Keratinocyte (primary cell): ENCODE results near the gene ERBB4. TPM values are rescaled to one million over a fixed set of nuclear protein-coding genes. Genes with fewer than 3 reads are reported as not detected.
A peak's percentile ranks its signal among the peaks of the same experiment; 100 is the strongest.

Experiments used
- DNase-seq: peaks from one replicate; pipeline ENCODE4 v3.0.0-alpha.2; 2011; ENCODE audit warnings: low read depth, missing footprints, low spot score
- FAIRE-seq: peaks from 2 replicates; lab custom pipeline; 2011; peaks lifted over from hg19 to GRCh38; lab: Jason Lieb, UNC
- H2AFZ ChIP-seq: 2 replicates; pipeline ENCODE4 v1.6.0; 2012; ENCODE audit warnings: low read length, control low read depth, inconsistent platforms; ENCODE audit not compliant: control insufficient read depth
- H3K27ac ChIP-seq: 2 replicates; pipeline ENCODE4 v1.5.1; 2011; ENCODE audit warnings: low read length; ENCODE audit not compliant: control insufficient read depth, insufficient read depth
- H3K27me3 ChIP-seq: 3 replicates; pipeline ENCODE4 v1.6.0; 2011; ENCODE audit warnings: low read length; ENCODE audit not compliant: control insufficient read depth, insufficient read depth; ENCODE audit errors: extremely low read depth
- H3K36me3 ChIP-seq, 2 experiments: 2 replicates in 1 of 2; 3 replicates in 1 of 2; pipeline ENCODE4 v1.5.1; 2011; ENCODE audit warnings: low read length in 2 of 2, mild to moderate bottlenecking in 1 of 2; ENCODE audit not compliant: control insufficient read depth in 2 of 2, insufficient read depth in 2 of 2; ENCODE audit errors: extremely low read depth in 1 of 2
- H3K4me1 ChIP-seq: 3 replicates; pipeline ENCODE4 v1.5.1; 2011; ENCODE audit warnings: low read length; ENCODE audit not compliant: control insufficient read depth, insufficient read depth; ENCODE audit errors: extremely low read depth
- H3K4me2 ChIP-seq: 3 replicates; pipeline ENCODE4 v1.6.0; 2011; ENCODE audit warnings: low read depth, low read length; ENCODE audit not compliant: control insufficient read depth, insufficient read depth; ENCODE audit errors: extremely low read depth
- H3K4me3 ChIP-seq, 3 experiments: fragments of 200-600 bp in 1 of 3; sonication (generic) in 1 of 3; 2 replicates in 2 of 3; 3 replicates in 1 of 3; pipeline ENCODE4 v1.5.1; 2011 to 2016; ENCODE audit warnings: low read length in 3 of 3, mild to moderate bottlenecking in 3 of 3, control low read depth in 2 of 3, inconsistent platforms in 1 of 3, low read depth in 1 of 3, mixed read lengths in 1 of 3, mixed run types in 1 of 3, moderate library complexity in 1 of 3; ENCODE audit not compliant: control insufficient read depth in 2 of 3, insufficient read depth in 2 of 3; ENCODE audit errors: extremely low read depth in 1 of 3
- H3K79me2 ChIP-seq: 2 replicates; pipeline ENCODE4 v1.6.0; 2012; ENCODE audit warnings: low read length; ENCODE audit not compliant: control insufficient read depth, insufficient read depth
- H3K9ac ChIP-seq: 3 replicates; pipeline ENCODE4 v1.6.0; 2011; ENCODE audit warnings: low read length; ENCODE audit not compliant: control insufficient read depth, insufficient read depth; ENCODE audit errors: extremely low read depth
- H3K9me1 ChIP-seq: 3 replicates; pipeline ENCODE4 v1.6.0; 2011; ENCODE audit warnings: low read length; ENCODE audit not compliant: control insufficient read depth, insufficient read depth; ENCODE audit errors: extremely low read depth
- H3K9me3 ChIP-seq: 2 replicates; pipeline ENCODE4 v1.5.1; 2012; ENCODE audit warnings: low read depth, low read length; ENCODE audit not compliant: control insufficient read depth
- H4K20me1 ChIP-seq: 3 replicates; pipeline ENCODE4 v1.6.0; 2011; ENCODE audit warnings: low read length; ENCODE audit not compliant: control insufficient read depth, insufficient read depth; ENCODE audit errors: extremely low read depth
- EZH2 ChIP-seq: IDR thresholded peaks from one replicate; pipeline ENCODE4 v1.6.1; 2012; ENCODE audit warnings: inconsistent platforms, mild to moderate bottlenecking, low read length, moderate library complexity
- dilution Hi-C: fragments of 300-500 bp; cut with MboI; formaldehyde crosslinking; loops from one replicate; pipeline ENCODE4 v1.7.0; 2020; ENCODE audit warnings: low sequenced_read_pairs; ENCODE audit not compliant: extremely low pct_ligation_motif_present
- polyA plus RNA-seq, 5 experiments: library from polyadenylated mRNA; depleted of rRNA in 3 of 5; stranded (reverse) in 3 of 5; stranded (forward) in 1 of 5; unstranded in 1 of 5; fragments of >200 nt; gene quantifications; 1 replicate in 1 of 5; 2 replicates in 3 of 5; 3 replicates in 1 of 5; pipeline versions ENCODE4 v1.2.1 to v1.2.3, GENCODE V29; 2011 to 2012; ENCODE audit warnings: missing spikeins in 2 of 5, low read depth in 1 of 5, low replicate concordance in 1 of 5
- TF ChIP-seq, protein P1 (sequence below), 3 experiments: IDR thresholded peaks in 1 of 3; conservative IDR thresholded peaks in 1 of 3; optimal IDR thresholded peaks in 1 of 3; 2 replicates in 2 of 3; 3 replicates in 1 of 3; pipeline versions ENCODE3 to v1.5.1; 2011; ENCODE audit warnings: low read length in 3 of 3, mild to moderate bottlenecking in 3 of 3, moderate library complexity in 2 of 3, control low read depth in 1 of 3, inconsistent platforms in 1 of 3; ENCODE audit not compliant: insufficient read depth in 2 of 3; ENCODE audit errors: extremely low read depth in 1 of 3

Gene ERBB4
- polyA plus RNA-seq, 1 donor (not counting 4 experiments of a cell fraction or from before 2014, with no cell fraction given), result 0.01 TPM

DNA sequence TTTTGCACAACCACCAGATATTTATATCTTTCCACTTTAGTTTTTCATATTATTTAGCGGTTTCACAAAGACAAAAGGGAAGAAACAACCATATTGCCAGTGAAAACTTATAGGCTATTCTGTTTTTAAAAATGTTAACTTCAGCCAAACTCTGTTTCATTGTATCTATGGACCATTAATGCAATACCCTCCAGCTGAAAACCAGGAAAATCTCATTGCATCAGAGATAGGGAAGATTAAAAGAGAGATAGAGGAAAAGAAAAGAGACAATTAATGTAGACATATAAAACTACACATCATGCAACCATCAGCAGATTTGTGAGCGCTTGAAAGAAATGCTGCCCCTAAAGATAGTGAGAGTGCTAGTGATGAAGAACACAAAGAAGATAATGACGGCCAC is 970.2 kb downstream of the ERBB4 start:
- no peaks in the 10 kb centered on the region for H3K27me3 ChIP-seq
- H3K9me1 ChIP-seq, result no peaks in the 10 kb centered on the region
- H3K9me3 ChIP-seq, result no peaks in the 10 kb centered on the region
- no peak overlapping the region for H3K9ac ChIP-seq
- DNase-seq, result no peak
- dilution Hi-C loops, result no loop called here
- no peak for TF ChIP-seq EZH2
- TF ChIP-seq, protein P1, sequence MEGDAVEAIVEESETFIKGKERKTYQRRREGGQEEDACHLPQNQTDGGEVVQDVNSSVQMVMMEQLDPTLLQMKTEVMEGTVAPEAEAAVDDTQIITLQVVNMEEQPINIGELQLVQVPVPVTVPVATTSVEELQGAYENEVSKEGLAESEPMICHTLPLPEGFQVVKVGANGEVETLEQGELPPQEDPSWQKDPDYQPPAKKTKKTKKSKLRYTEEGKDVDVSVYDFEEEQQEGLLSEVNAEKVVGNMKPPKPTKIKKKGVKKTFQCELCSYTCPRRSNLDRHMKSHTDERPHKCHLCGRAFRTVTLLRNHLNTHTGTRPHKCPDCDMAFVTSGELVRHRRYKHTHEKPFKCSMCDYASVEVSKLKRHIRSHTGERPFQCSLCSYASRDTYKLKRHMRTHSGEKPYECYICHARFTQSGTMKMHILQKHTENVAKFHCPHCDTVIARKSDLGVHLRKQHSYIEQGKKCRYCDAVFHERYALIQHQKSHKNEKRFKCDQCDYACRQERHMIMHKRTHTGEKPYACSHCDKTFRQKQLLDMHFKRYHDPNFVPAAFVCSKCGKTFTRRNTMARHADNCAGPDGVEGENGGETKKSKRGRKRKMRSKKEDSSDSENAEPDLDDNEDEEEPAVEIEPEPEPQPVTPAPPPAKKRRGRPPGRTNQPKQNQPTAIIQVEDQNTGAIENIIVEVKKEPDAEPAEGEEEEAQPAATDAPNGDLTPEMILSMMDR (optimal IDR thresholded peaks at IDR 0.05 in 1 of 3, IDR thresholded peaks at IDR 0.05 in 1 of 3, conservative IDR thresholded peaks at IDR 0.05 in 1 of 3; ENCODE audit: extremely low read depth in 1 of 3, insufficient read depth in 2 of 3, low read length in 3 of 3), result no peak
- H3K4me3 ChIP-seq, result no peak overlapping the region
- H3K4me1 ChIP-seq, result no peaks in the 10 kb centered on the region
- H3K36me3 ChIP-seq, result no peaks in the 10 kb centered on the region
- H2AFZ ChIP-seq, result no peak overlapping the region
- no peak overlapping the region for H3K27ac ChIP-seq
- no peak overlapping the region for H3K4me2 ChIP-seq
- no peaks in the 10 kb centered on the region for H4K20me1 ChIP-seq
- no peak for FAIRE-seq
- H3K79me2 ChIP-seq, result no peaks in the 10 kb centered on the region

- TF ChIP-seq, protein P1 (optimal IDR thresholded peaks at IDR 0.05 in 1 of 3, IDR thresholded peaks at IDR 0.05 in 1 of 3, conservative IDR thresholded peaks at IDR 0.05 in 1 of 3; ENCODE audit: extremely low read depth in 1 of 3, insufficient read depth in 2 of 3, low read length in 3 of 3), result no peak
- no peak for TF ChIP-seq EZH2
- Histone ChIP-seq H3K27me3 (no peaks in the 10 kb centered on the region), H3K9me3 (no peaks in the 10 kb centered on the region), H3K4me2 (no peak overlapping the region), H2AFZ (no peak overlapping the region), H3K79me2 (no peaks in the 10 kb centered on the region), H3K36me3 (no peaks in the 10 kb centered on the region), H4K20me1 (no peaks in the 10 kb centered on the region), H3K9ac (no peak overlapping the region), H3K27ac (no peak overlapping the region), H3K4me3 (no peak overlapping the region), H3K9me1 (no peaks in the 10 kb centered on the region), H3K4me1 (no peaks in the 10 kb centered on the region)
- dilution Hi-C loops, result no loop called here
- DNase-seq (peak; percentile 4), FAIRE-seq (no peak)
Observed at GRCh38 chr2:211564441-211564840, 974.2 kb downstream of the ERBB4 start.
